IgD-negative memory B cell (primary cell): Measurements from ENCODE around the gene FIZ1. TPM values are rescaled to one million over a fixed set of nuclear protein-coding genes. Genes with fewer than 3 reads are reported as not detected.
A peak's percentile ranks its signal among the peaks of the same experiment; 100 is the strongest.

Source experiments
- H3K27ac Mint-ChIP-seq, 3 donors: one replicate each; pipeline ENCODE4 v1.8.0; 2020 to 2022; ENCODE audit warnings: mild to moderate bottlenecking in 3 of 3, mixed read lengths in 3 of 3, moderate library complexity in 1 of 3
- H3K27me3 Mint-ChIP-seq: one replicate; pipeline ENCODE4 v1.8.0; 2021; ENCODE audit warnings: mixed read lengths
- H3K36me3 Mint-ChIP-seq: one replicate; pipeline ENCODE4 v1.8.0; 2020; ENCODE audit warnings: mild to moderate bottlenecking, mixed read lengths
- H3K4me1 Mint-ChIP-seq, 3 donors: one replicate each; pipeline ENCODE4 v1.8.0; 2020 to 2022; ENCODE audit warnings: mixed read lengths in 3 of 3, mild to moderate bottlenecking in 1 of 3
- H3K4me3 Mint-ChIP-seq, 4 donors: one replicate each; pipeline ENCODE4 v1.8.0; 2020 to 2022; ENCODE audit warnings: mild to moderate bottlenecking in 4 of 4, mixed read lengths in 4 of 4, moderate library complexity in 3 of 4
- H3K9me3 Mint-ChIP-seq, 3 donors: one replicate each; pipeline ENCODE4 v1.8.0; 2020 to 2021; ENCODE audit warnings: mixed read lengths in 3 of 3, mild to moderate bottlenecking in 1 of 3
- polyA plus RNA-seq: library from polyadenylated mRNA; unstranded; fragments of 300-500 nt; fragmentation: Illumina TruSeq; gene quantifications from one replicate; pipeline ENCODE4 v1.2.3, GENCODE V29; 2021

FIZ1 gene
- polyA plus RNA-seq, 1 donor from 2014 or later: 3.1 TPM

- H3K27me3 Mint-ChIP-seq: no peaks in the 10 kb centered on the region
- H3K4me3 Mint-ChIP-seq: peak within 1 kb of the TSS; percentile 93 to 100 (median 99)
- H3K36me3 Mint-ChIP-seq: peaks cover 14% of the 10 kb centered on the region
- peak within 1 kb of the TSS; percentile 93 to 99 (median 99) for H3K27ac Mint-ChIP-seq
- H3K9me3 Mint-ChIP-seq: peaks cover 0 to 11% (median 0%) of the 10 kb centered on the region in 3 donors
- H3K4me1 Mint-ChIP-seq: peaks cover 5 to 17% (median 15%) of the 10 kb centered on the region in 3 donors
Observed at GRCh38 chr19:55599842-55600661, 735 bp upstream of the FIZ1 start, which contains the start of gene ZNF524. Gene ZNF524, plus strand, starts transcription at chr19:55600288. Its CDS starts 1,825 bp downstream, at chr19:55602113.

- Mint-ChIP-seq H3K4me1 (peaks cover 8 to 14% (median 10%) of the 10 kb centered on the region in 3 donors), H3K9me3 (peaks cover 0 to 15% (median 0%) of the 10 kb centered on the region in 3 donors), H3K27ac (peak overlapping the region; percentile 93 to 99 (median 99))
Observed at GRCh38 chr19:55598719-55599467, 424 bp downstream of the FIZ1 start.

DNA sequence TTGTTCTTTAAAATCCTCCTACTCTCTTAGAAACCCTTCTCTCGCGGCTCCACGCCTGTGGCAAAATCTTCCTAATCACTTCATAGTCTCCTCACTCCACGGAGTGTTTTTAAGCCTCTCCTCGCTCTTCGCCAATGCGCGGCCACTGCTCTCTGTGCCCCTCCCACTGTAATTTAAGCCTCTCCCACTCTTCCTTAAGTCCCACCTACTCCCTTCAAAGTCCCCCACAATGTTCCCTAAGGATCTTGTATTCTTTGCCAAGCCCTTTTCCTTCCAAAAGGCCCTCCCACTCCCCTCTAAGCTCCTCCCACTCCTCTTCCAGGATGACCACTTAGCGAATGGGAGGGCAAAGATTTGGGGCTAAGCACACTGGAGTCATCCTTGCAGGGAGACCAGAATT lies 1.3 kb downstream of the FIZ1 start:
- Mint-ChIP-seq H3K36me3 (peaks cover 21% of the 10 kb centered on the region), H3K27ac (no peak overlapping the region), H3K9me3 (peaks cover 0 to 15% (median 0%) of the 10 kb centered on the region in 3 donors), H3K27me3 (no peaks in the 10 kb centered on the region), H3K4me3 (peak overlapping the region in 3 of 4 donors; percentile 39 to 99 (median 93)), H3K4me1 (peaks cover 4 to 14% (median 8%) of the 10 kb centered on the region in 3 donors)

More at GRCh38 chr19:55598719-55599467, 424 bp downstream of the FIZ1 start:
- H3K36me3 Mint-ChIP-seq: peaks cover 18% of the 10 kb centered on the region
- peak overlapping the region; percentile 93 to 100 (median 99) for H3K4me3 Mint-ChIP-seq
- H3K27me3 Mint-ChIP-seq: no peaks in the 10 kb centered on the region

- Mint-ChIP-seq H3K4me1 (peaks cover 4 to 14% (median 8%) of the 10 kb centered on the region in 3 donors), H3K9me3 (peaks cover 0 to 15% (median 0%) of the 10 kb centered on the region in 3 donors), H3K27ac (no peak overlapping the region), H3K27me3 (no peaks in the 10 kb centered on the region), H3K4me3 (no peak overlapping the region), H3K36me3 (peaks cover 21% of the 10 kb centered on the region)
Observed at GRCh38 chr19:55597501-55597921, 1.8 kb downstream of the FIZ1 start.

- Mint-ChIP-seq H3K27me3 (peaks cover 1% of the 10 kb centered on the region), H3K36me3 (peaks cover 24% of the 10 kb centered on the region), H3K4me1 (peaks cover 4 to 10% (median 8%) of the 10 kb centered on the region in 3 donors), H3K27ac (no peak overlapping the region), H3K4me3 (peak overlapping the region in 1 of 4 donors; percentile 5), H3K9me3 (peaks cover 0 to 15% (median 0%) of the 10 kb centered on the region in 3 donors)
Observed at GRCh38 chr19:55596304-55596703, 3.0 kb downstream of the FIZ1 start.

GRCh38 chr19:55594996-55595545 lies 4.2 kb downstream of the FIZ1 start:
- peak overlapping the region in 1 of 4 donors; percentile 5 for H3K4me3 Mint-ChIP-seq
- H3K27ac Mint-ChIP-seq: peak overlapping the region in 2 of 3 donors; percentile 24 to 32
- peaks cover 24% of the 10 kb centered on the region for H3K36me3 Mint-ChIP-seq
- H3K27me3 Mint-ChIP-seq: peaks cover 5% of the 10 kb centered on the region
- H3K4me1 Mint-ChIP-seq: peaks cover 4 to 5% (median 5%) of the 10 kb centered on the region in 3 donors
- H3K9me3 Mint-ChIP-seq: peaks cover 0 to 15% (median 0%) of the 10 kb centered on the region in 3 donors

DNA sequence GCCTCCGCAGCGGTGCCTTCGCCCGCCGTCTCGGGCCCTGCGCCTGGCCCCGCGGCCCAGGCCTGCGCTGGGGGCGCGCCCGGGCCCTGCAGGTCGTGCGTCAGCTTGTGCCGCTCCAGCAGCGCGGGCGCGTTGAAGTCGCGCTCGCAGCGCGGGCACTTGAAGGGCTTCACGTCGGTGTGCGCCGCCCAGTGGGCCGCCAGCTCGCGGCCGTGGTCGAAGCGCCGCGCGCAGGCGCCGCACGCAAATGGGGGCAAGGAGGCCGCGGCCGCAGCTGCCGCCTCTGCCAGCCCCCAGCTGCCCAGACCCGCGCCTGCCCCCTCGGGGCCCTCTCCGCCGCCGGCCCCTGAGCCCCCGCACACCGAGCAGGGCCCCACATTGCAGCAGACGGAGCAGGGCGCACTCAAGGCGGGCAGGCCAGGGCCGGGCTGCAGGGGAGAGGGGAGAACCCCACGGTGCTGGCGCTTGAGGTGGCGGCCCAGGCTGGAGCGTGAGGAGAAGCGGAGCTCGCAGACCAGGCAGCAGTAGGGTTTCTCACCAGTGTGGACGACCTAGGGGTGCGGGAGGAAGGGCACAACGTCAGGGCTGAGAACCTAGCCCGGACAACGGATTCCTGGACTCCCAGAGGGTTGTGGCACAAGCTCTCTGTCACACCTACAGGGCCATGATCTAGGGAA lies 6.1 kb downstream of the FIZ1 start:
- peaks cover 5% of the 10 kb centered on the region for H3K27me3 Mint-ChIP-seq
- H3K9me3 Mint-ChIP-seq: peaks cover 0 to 10% (median 0%) of the 10 kb centered on the region in 3 donors
- no peak overlapping the region for H3K27ac Mint-ChIP-seq
- peaks cover 21% of the 10 kb centered on the region for H3K36me3 Mint-ChIP-seq
- no peak overlapping the region for H3K4me3 Mint-ChIP-seq
- H3K4me1 Mint-ChIP-seq: peaks cover 0 to 5% (median 3%) of the 10 kb centered on the region in 3 donors

DNA sequence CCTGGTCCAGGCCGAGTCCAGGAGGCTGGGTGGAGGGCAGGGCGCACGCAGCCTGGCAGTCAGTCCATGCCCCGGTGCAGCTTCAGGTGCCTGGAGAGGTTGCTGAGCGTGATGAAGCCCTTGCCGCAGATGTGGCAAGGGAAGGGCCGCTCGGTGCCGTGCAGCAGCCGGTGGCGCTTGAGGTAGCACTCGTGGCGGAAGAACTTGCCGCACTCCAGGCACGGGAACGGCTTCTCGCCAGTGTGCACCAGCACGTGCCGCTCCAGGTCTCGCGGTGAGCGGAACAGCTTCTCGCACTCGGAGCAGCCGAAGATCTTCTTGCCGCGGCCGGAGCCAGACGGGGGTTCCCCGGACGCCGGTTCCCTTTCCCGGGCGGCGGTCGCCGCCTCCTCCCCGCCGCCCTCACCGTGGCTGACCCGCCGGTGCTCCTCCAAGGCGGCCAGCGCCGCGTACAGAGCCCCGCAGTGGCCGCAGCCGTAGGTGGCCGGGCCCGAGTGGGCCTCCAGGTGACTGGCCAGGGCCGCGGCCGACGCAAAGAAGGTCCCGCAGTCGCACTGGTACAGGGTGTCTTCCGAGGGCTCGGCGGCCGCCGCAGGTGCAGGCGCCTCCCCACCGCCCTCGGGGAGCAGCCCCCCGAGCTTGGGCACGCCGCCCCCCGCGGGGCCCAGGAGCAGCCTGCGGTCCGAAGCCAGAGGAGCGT lies 6.8 kb downstream of the FIZ1 start:
- H3K27ac Mint-ChIP-seq: no peak overlapping the region
- H3K36me3 Mint-ChIP-seq: peaks cover 21% of the 10 kb centered on the region
- H3K9me3 Mint-ChIP-seq: peaks cover 0 to 10% (median 0%) of the 10 kb centered on the region in 3 donors
- peaks cover under 1 to 5% (median 3%) of the 10 kb centered on the region in 3 donors for H3K4me1 Mint-ChIP-seq
- no peak overlapping the region for H3K4me3 Mint-ChIP-seq
- H3K27me3 Mint-ChIP-seq: peaks cover 5% of the 10 kb centered on the region

GRCh38 chr19:55591555-55591954 lies 7.8 kb downstream of the FIZ1 start:
- H3K36me3 Mint-ChIP-seq: peaks cover 18% of the 10 kb centered on the region
- no peak overlapping the region for H3K4me3 Mint-ChIP-seq
- peaks cover 0 to 10% (median 0%) of the 10 kb centered on the region in 3 donors for H3K9me3 Mint-ChIP-seq
- no peak overlapping the region for H3K27ac Mint-ChIP-seq
- H3K4me1 Mint-ChIP-seq: peaks cover 5 to 11% (median 11%) of the 10 kb centered on the region in 3 donors
- peaks cover 10% of the 10 kb centered on the region for H3K27me3 Mint-ChIP-seq

- H3K36me3 Mint-ChIP-seq: peaks cover 16% of the 10 kb centered on the region
- peaks cover 11% of the 10 kb centered on the region for H3K27me3 Mint-ChIP-seq
- H3K27ac Mint-ChIP-seq: no peak overlapping the region
- peaks cover 9 to 15% (median 11%) of the 10 kb centered on the region in 3 donors for H3K4me1 Mint-ChIP-seq
- peak overlapping the region in 1 of 4 donors; percentile 68 for H3K4me3 Mint-ChIP-seq
- H3K9me3 Mint-ChIP-seq: peaks cover 0 to 8% (median 0%) of the 10 kb centered on the region in 3 donors
Observed at GRCh38 chr19:55590617-55591016, 8.7 kb downstream of the FIZ1 start.

DNA sequence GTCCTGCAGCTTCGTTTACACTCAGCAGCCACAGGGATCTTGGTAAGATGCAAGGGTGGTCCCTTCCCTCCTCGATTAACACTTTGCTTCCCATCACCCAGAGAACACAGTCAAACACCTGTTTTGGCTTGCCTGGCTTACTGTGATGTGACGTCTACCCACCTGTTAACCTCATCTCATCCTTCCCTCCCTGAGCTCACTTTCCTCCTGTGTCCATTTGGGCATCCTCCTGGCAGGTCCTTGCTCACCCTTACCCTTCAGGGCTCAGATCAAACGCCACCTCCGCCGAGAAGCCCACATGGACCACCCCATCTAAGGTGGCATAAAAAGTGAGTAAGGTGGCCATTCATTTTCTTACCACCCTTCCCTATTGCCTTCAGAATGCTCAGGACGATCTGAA lies 9.2 kb downstream of the FIZ1 start:
- peaks cover 14 to 19% (median 15%) of the 10 kb centered on the region in 3 donors for H3K4me1 Mint-ChIP-seq
- H3K9me3 Mint-ChIP-seq: peaks cover 0 to 4% (median 0%) of the 10 kb centered on the region in 3 donors
- H3K27me3 Mint-ChIP-seq: peaks cover 11% of the 10 kb centered on the region
- no peak overlapping the region for H3K4me3 Mint-ChIP-seq
- H3K36me3 Mint-ChIP-seq: peaks cover 11% of the 10 kb centered on the region
- peak overlapping the region in 1 of 3 donors; percentile 33 for H3K27ac Mint-ChIP-seq

DNA sequence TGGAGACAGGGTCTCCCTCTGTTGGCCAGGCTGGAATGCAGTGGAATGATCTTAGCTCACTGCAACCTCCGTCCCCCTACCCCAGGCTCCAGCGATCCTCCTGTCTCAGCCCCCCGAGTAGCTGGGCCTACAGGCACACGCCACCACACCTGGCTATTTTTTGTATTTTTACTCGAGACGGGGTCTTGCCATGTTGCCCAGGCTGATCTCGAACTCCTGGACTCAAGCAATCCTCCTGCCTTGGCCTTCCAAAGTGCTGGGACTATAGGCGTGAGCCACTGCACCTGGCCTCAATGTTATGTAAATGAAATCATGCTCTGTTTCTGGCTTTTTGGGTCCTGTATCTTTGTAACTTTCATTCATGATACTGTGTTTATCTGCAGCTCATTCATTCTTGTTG lies 10.6 kb downstream of the FIZ1 start:
- Mint-ChIP-seq H3K9me3 (no peaks in the 10 kb centered on the region), H3K27me3 (peaks cover 11% of the 10 kb centered on the region), H3K36me3 (peaks cover 6% of the 10 kb centered on the region), H3K4me3 (peak overlapping the region in 2 of 4 donors; percentile 16 to 52), H3K27ac (peak overlapping the region in 1 of 3 donors; percentile 25), H3K4me1 (peaks cover 12 to 18% (median 18%) of the 10 kb centered on the region in 3 donors)

DNA sequence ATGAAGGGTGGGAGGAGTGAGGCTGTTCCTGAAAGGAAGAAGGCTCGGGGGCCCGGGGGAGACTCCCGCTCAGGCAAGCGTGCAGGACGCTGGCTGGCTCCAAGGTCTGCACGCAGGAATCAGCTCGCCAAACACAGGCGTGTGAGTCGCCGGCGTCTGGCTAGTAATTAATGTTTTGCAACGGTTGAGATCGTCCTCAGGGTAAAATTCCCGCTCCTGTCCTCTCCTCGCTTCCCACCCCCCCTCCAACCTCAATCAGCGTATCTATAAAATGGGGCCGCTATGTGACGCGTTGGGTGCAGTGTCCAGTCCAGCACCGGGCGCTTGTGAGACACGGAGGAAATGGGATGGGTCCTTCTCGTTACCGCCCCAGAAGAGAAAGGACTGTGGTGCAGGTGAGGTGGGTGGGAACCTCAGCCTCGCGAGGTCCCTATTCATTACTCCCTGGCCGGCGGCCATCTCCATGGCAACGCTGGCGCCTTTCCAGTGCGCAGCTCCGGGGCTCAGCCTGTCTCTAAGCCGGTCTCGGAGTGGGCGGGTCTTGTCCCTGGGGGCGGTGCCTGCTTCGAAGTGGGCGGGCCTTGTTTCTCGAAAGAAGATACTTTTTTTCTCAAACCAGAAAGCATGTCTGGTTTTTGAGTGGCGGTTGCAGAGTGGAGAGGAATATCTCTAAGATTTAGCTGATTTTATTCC lies 12.2 kb downstream of the FIZ1 start:
- Mint-ChIP-seq H3K27me3 (peaks cover 11% of the 10 kb centered on the region), H3K4me1 (peaks cover 12 to 19% (median 18%) of the 10 kb centered on the region in 3 donors), H3K36me3 (peaks cover 4% of the 10 kb centered on the region), H3K27ac (peak overlapping the region; percentile 63 to 78 (median 72)), H3K9me3 (no peaks in the 10 kb centered on the region), H3K4me3 (peak overlapping the region; percentile 81 to 95 (median 88))
